Sigmoid colon (tissue), 7 donors: ENCODE data around the gene DLL3. TPM values are rescaled to one million over a fixed set of nuclear protein-coding genes. Genes with fewer than 3 reads are reported as not detected.

Source experiments
- DNase-seq: peaks from one replicate; pipeline ENCODE4 v3.0.0-alpha.2; 2019
- H3K27ac ChIP-seq, 4 donors: fragments of 200-600 bp; sonication (generic); one replicate each; pipeline ENCODE4 v1.5.1; 2016 to 2019; ENCODE audit warnings: mild to moderate bottlenecking in 1 of 4
- H3K27me3 ChIP-seq, 3 donors: fragments of 200-600 bp; sonication (generic); one replicate each; pipeline ENCODE4 v1.5.1; 2019; ENCODE audit warnings: mild to moderate bottlenecking in 1 of 3
- H3K36me3 ChIP-seq, 4 donors: fragments of 200-600 bp; sonication (generic); one replicate each; pipeline ENCODE4 v1.5.1; 2016 to 2019
- H3K4me1 ChIP-seq, 4 donors: fragments of 200-600 bp; sonication (generic); one replicate each; pipeline ENCODE4 v1.5.1; 2017 to 2019
- H3K4me3 ChIP-seq, 4 donors: fragments of 200-600 bp; sonication (generic); one replicate each; pipeline ENCODE4 v1.5.1; 2017 to 2019; ENCODE audit warnings: mild to moderate bottlenecking in 2 of 4, moderate library complexity in 1 of 4
- H3K9me3 ChIP-seq, 4 donors: fragments of 200-600 bp in 3 of 4; sonication (generic) in 3 of 4; one replicate each; pipeline versions ENCODE4 v1.5.1 to v1.6.1; 2013 to 2019
- CTCF ChIP-seq, 4 experiments: fragments of 450-650 bp in 3 of 4; fragments of 200-600 bp in 1 of 4; IDR thresholded peaks; one replicate each; pipeline ENCODE4 v1.5.1; 2016 to 2019; ENCODE audit warnings: antibody characterized with exemption in 4 of 4, mild to moderate bottlenecking in 3 of 4, moderate library complexity in 2 of 4
- EP300 ChIP-seq, 4 donors: sonication (generic); formaldehyde crosslinking; IDR thresholded peaks; one replicate each; pipeline ENCODE4 v1.6.1; 2017; ENCODE audit warnings: antibody characterized with exemption in 4 of 4
- POLR2A ChIP-seq, 2 donors: fragments of 450-650 bp; IDR thresholded peaks; one replicate each; pipeline ENCODE4 v1.6.1; 2016; ENCODE audit warnings: antibody characterized with exemption in 2 of 2, mild to moderate bottlenecking in 2 of 2, moderate library complexity in 2 of 2
- POLR2AphosphoS5 ChIP-seq, 4 donors: sonication (generic); formaldehyde crosslinking; IDR thresholded peaks; one replicate each; pipeline ENCODE4 v1.6.1; 2017; ENCODE audit warnings: antibody characterized with exemption in 4 of 4
- WGBS, 2 donors: extraction: QIAGEN DNeasy Blood & Tissue Kit; methylation state at CpG; one replicate each; pipeline ENCODE4 v1.1.7; 2013; 5-methylcytosine and 5-hydroxymethylcytosine counted together
- intact Hi-C: fragments of 100-400 bp; cut with DNase I; formaldehyde crosslinking; loops from one replicate; pipeline ENCODE4 v1.15.1; 2023
- polyA plus RNA-seq, 3 donors: library from polyadenylated mRNA; stranded (reverse); fragments of 200-250 nt; gene quantifications; one replicate each; pipeline ENCODE4 v1.2.3, GENCODE V29; 2013
- total RNA-seq, 4 donors: library from RNA; depleted of rRNA; stranded (reverse); fragments of >200 nt; gene quantifications; one replicate each; pipeline ENCODE4 v1.1.0, GENCODE V29; 2016
- donor health status: healthy with polysubstance abuse.
- donor health status: Bipolar disorder and iron deficiency.
- donor health status: healthy.

Gene DLL3
- total and polyA plus RNA-seq, 7 donors: 0.17 to 0.36 TPM; not detected in 5

- no peaks in the 10 kb centered on the region for H3K36me3 ChIP-seq
- H3K4me1 ChIP-seq: peaks cover 0 to 16% (median 14%) of the 10 kb centered on the region in 4 donors
- TF ChIP-seq EP300 (IDR thresholded peaks at IDR 0.05) (no peak), POLR2AphosphoS5 (IDR thresholded peaks at IDR 0.05) (no peak), POLR2A (IDR thresholded peaks at IDR 0.05) (no peak), CTCF (IDR thresholded peaks at IDR 0.05) (no peak)
- 2 to 6% methylated on average over 56 of the region's 56 CpGs for WGBS, 2 donors
- H3K9me3 ChIP-seq: no peaks in the 10 kb centered on the region
- H3K27ac ChIP-seq: no peak within 1 kb of the TSS
- DNase-seq: no peak
- H3K27me3 ChIP-seq: peaks cover 18 to 64% (median 36%) of the 10 kb centered on the region in 3 donors
- intact Hi-C loops: no loop called here
- peak within 1 kb of the TSS; percentile 0 to 47 (median 34) for H3K4me3 ChIP-seq
Measured at GRCh38 chr19:39514840-39515550, 16.2 kb downstream of the DLL3 start, which contains the start of gene SELENOV. Gene SELENOV (plus strand): TSS chr19:39515139. CDS start chr19:39515213, 74 bp downstream.

- TF ChIP-seq POLR2A (IDR thresholded peaks at IDR 0.05) (no peak), CTCF (IDR thresholded peaks at IDR 0.05) (no peak), EP300 (IDR thresholded peaks at IDR 0.05) (no peak), POLR2AphosphoS5 (IDR thresholded peaks at IDR 0.05) (no peak)
- DNase-seq: no peak
- Histone ChIP-seq H3K4me1 (peaks cover 0 to 16% (median 14%) of the 10 kb centered on the region in 4 donors), H3K27me3 (peaks cover 18 to 62% (median 35%) of the 10 kb centered on the region in 3 donors), H3K36me3 (no peaks in the 10 kb centered on the region), H3K9me3 (no peaks in the 10 kb centered on the region), H3K4me3 (peak overlapping the region; percentile 0 to 47 (median 34)), H3K27ac (no peak overlapping the region)
- intact Hi-C loops: no loop called here
- 4 to 8% methylated on average over 44 of the region's 44 CpGs for WGBS, 2 donors
Measured at GRCh38 chr19:39515551-39516191, 16.9 kb downstream of the DLL3 start.

GRCh38 chr19:39516270-39516669, 17.5 kb downstream of the DLL3 start:
- 40 to 50% methylated on average over 6 of the region's 6 CpGs for WGBS, 2 donors
- DNase-seq: no peak
- Histone ChIP-seq H3K27me3 (peaks cover 18 to 56% (median 31%) of the 10 kb centered on the region in 3 donors), H3K4me3 (no peak overlapping the region), H3K36me3 (no peaks in the 10 kb centered on the region), H3K27ac (no peak overlapping the region), H3K4me1 (peaks cover 0 to 16% (median 14%) of the 10 kb centered on the region in 4 donors), H3K9me3 (no peaks in the 10 kb centered on the region)
- no peak for TF ChIP-seq POLR2A (IDR thresholded peaks at IDR 0.05)
- no peak for TF ChIP-seq POLR2AphosphoS5 (IDR thresholded peaks at IDR 0.05)
- TF ChIP-seq CTCF (IDR thresholded peaks at IDR 0.05): no peak
- no peak for TF ChIP-seq EP300 (IDR thresholded peaks at IDR 0.05)
- intact Hi-C loops: no loop called here

- peaks cover 0 to 16% (median 14%) of the 10 kb centered on the region in 4 donors for H3K4me1 ChIP-seq
- no peaks in the 10 kb centered on the region for H3K36me3 ChIP-seq
- no peak overlapping the region for H3K4me3 ChIP-seq
- no peak for DNase-seq
- TF ChIP-seq EP300 (IDR thresholded peaks at IDR 0.05) (no peak), CTCF (IDR thresholded peaks at IDR 0.05) (no peak), POLR2AphosphoS5 (IDR thresholded peaks at IDR 0.05) (no peak), POLR2A (IDR thresholded peaks at IDR 0.05) (no peak)
- intact Hi-C loops: no loop called here
- H3K9me3 ChIP-seq: no peaks in the 10 kb centered on the region
- WGBS, 2 donors: 63 to 72% methylated on average over 3 of the region's 3 CpGs
- H3K27ac ChIP-seq: no peak overlapping the region
- H3K27me3 ChIP-seq: peaks cover 18 to 46% (median 30%) of the 10 kb centered on the region in 3 donors
Measured at GRCh38 chr19:39517432-39517831, 18.7 kb downstream of the DLL3 start.
